GM13977 (cell line): ENCODE results near the gene SLC36A3.
"Not testable (repeated sequence)": the region's sequence is repeated elsewhere in the genome, so short reads cannot be mapped to it uniquely, and the experiment has no call there.

Experiments used
- DNase-seq: peaks from one replicate; pipeline ENCODE4 v3.0.0; 2012; ENCODE audit warnings: low spot score
- CTCF ChIP-seq: IDR thresholded peaks from 2 replicates; pipeline ENCODE4 v1.5.1; 2012; ENCODE audit warnings: mild to moderate bottlenecking, control low read depth; ENCODE audit not compliant: insufficient read depth; ENCODE audit errors: extremely low read depth, missing control alignments
- in situ Hi-C: fragments of 300-500 bp; cut with MboI; formaldehyde crosslinking; loops from one replicate; pipeline ENCODE4 v1.12.0; 2022; ENCODE audit warnings: low sequenced_read_pairs, low pct_unique_long_range_greater_than_20kb, mixed read lengths, inconsistent platforms; ENCODE audit not compliant: unreplicated experiment

The SLC36A3 gene

GRCh38 chr5:151318850-151319732, 15.5 kb upstream of the SLC36A3 start:
- in situ Hi-C loops = no loop called here
- peak; percentile 29 for TF ChIP-seq CTCF
- DNase-seq = no peak

GRCh38 chr5:151317871-151318270, 14.3 kb upstream of the SLC36A3 start:
- DNase-seq = no peak
- no peak for TF ChIP-seq CTCF
- in situ Hi-C loops = no loop called here

GRCh38 chr5:151315998-151316597, 12.5 kb upstream of the SLC36A3 start:
- DNase-seq = peak; percentile 78
- TF ChIP-seq CTCF = peak; percentile 94
- in situ Hi-C loops = no loop called here

DNA sequence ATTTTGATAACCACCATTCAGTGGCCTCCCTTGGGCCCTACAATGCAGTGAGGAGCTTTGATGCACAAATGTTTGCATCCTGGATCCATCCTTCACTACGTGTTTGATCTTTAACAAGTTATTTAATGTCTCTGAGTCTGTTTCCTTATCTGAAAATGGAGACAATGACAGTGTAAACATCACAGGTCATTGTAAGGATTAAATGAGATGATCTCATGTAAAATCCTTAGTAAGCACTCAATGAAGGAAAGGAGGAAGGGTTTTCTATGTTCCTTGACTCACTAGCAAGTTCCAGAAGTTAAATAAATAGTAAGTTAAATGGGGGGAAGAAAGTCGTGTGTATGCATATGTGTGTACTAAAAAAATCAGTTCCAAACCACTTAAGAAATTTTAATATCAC, 9.8 kb upstream of the SLC36A3 start:
- DNase-seq = no peak
- no peak for TF ChIP-seq CTCF
- in situ Hi-C loops = no loop called here

- no peak for DNase-seq
- in situ Hi-C loops = no loop called here
- no peak for TF ChIP-seq CTCF
These were observed 9.3 kb upstream of the SLC36A3 start for GRCh38 chr5:151312756-151313324.

DNA sequence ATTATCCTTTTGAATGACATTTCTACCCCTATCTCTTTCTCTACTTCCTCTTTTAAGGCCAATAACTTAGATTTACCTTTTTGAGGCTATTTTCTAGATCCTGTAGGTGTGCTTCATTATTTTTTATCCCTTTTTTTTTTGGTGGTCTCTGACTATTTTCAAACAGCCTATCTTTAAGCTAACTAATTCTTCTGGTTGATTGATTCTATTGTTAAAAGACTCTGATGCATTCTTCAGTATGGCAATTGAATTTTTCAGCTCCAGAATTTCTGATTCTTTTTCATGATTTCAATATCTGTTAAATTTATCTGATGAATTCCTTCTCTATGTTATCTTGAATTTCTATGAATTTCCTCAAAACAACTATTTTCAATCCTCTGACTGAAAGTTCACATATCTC, 7.4 kb upstream of the SLC36A3 start:
- DNase-seq = no peak
- no peak for TF ChIP-seq CTCF
- in situ Hi-C loops = no loop called here

DNA sequence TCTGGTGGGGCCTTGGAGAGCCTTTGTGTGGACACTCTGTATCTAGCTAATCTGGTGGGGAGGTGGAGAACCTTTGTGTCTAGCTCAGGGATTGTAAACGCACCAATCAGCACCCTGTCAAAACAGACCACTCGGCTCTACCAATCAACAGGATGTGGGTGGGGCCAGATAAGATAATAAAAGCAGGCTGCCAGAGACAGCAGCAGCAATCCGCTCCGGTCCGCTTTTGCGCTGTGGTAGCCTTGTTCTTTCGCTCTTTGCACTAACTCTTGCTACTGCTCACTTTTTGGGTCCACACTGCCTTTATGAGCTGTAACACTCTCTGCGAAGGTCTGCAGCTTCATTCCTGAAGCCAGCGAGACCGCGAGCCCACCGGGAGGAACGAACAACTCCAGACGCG, 6.3 kb upstream of the SLC36A3 start:
- DNase-seq, in situ Hi-C loops: not testable (repeated sequence)

DNA sequence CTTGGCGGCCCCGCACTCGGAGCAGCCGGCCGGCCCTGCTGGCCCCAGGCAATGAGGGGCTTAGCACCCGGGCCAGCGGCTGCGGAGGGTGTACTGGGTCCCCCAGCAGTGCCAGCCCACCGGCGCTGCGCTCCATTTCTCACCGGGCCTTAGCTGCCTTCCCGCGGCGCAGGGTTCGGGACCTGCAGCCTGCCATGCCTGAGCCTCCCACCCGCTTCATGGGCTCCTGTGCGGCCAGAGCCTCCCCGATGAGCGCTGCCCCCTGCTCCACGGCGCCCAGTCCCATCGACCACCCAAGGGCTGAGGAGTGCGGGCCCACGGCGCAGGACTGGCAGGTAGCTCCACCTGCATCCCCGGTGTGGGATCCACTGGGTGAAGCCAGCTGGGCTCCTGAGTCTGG, 5.7 kb upstream of the SLC36A3 start:
- in situ Hi-C loops, DNase-seq: not testable (repeated sequence)
